Measurements from ENCODE around the gene ISM2.

DNA sequence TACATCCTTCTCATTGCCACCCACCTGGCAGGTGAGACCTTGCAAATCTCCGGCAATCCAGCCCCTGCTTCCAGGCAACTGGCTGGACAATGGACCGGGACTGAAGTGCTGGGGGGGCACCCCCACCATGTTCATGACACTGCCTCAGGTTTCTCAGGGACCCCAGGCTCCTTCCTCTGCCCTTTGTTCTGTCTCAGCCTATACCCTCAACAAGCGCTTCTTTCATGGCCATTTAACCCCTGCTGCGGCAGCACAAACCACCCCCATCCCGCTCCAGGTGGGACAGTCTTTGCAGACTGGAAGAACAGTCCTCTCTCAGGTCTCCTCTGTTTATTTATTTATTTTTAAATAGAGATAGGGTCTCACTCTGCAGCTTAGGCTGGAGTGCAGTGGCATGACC lies 7.6 kb downstream of the ISM2 start:
- TF ChIP-seq, protein P1, sequence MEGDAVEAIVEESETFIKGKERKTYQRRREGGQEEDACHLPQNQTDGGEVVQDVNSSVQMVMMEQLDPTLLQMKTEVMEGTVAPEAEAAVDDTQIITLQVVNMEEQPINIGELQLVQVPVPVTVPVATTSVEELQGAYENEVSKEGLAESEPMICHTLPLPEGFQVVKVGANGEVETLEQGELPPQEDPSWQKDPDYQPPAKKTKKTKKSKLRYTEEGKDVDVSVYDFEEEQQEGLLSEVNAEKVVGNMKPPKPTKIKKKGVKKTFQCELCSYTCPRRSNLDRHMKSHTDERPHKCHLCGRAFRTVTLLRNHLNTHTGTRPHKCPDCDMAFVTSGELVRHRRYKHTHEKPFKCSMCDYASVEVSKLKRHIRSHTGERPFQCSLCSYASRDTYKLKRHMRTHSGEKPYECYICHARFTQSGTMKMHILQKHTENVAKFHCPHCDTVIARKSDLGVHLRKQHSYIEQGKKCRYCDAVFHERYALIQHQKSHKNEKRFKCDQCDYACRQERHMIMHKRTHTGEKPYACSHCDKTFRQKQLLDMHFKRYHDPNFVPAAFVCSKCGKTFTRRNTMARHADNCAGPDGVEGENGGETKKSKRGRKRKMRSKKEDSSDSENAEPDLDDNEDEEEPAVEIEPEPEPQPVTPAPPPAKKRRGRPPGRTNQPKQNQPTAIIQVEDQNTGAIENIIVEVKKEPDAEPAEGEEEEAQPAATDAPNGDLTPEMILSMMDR (IDR thresholded peaks at IDR 0.05; ENCODE audit: low read length): no peak
- TF ChIP-seq EZH2phosphoT487 (IDR thresholded peaks at IDR 0.05; ENCODE audit: low read length): no peak
- TF ChIP-seq EZH2 (optimal IDR thresholded peaks at IDR 0.05; ENCODE audit: low read depth, low read length): no peak

Measured in MM.1S (cell line).